Gastroesophageal sphincter (tissue), 4 donors: ENCODE results near the gene DCAF5. TPM values are rescaled to one million over a fixed set of nuclear protein-coding genes. Genes with fewer than 3 reads are reported as not detected.
A peak's percentile ranks its signal among the peaks of the same experiment; 100 is the strongest.

Experiments
- ATAC-seq: fragments of 150-250 bp; one replicate; pipeline ENCODE4 v1.9.1; 2016; ENCODE audit warnings: mild to moderate bottlenecking, moderate library complexity
- H3K27ac ChIP-seq, 4 donors: fragments of 200-600 bp; sonication (generic) in 3 of 4; 1 replicate in 3 of 4; 2 replicates in 1 of 4; pipeline ENCODE4 v1.5.1; 2016 to 2019
- H3K27me3 ChIP-seq: fragments of 200-600 bp; sonication (generic); one replicate; pipeline ENCODE4 v1.5.1; 2019
- H3K36me3 ChIP-seq, 2 donors: fragments of 200-600 bp; sonication (generic); one replicate each; pipeline ENCODE4 v1.5.1; 2019; ENCODE audit warnings: control low read depth in 1 of 2
- H3K4me1 ChIP-seq, 3 donors: fragments of 200-600 bp; sonication (generic); 1 replicate in 2 of 3; 2 replicates in 1 of 3; pipeline ENCODE4 v1.5.1; 2016 to 2019; ENCODE audit warnings: control low read depth in 2 of 3
- H3K4me3 ChIP-seq, 2 donors: fragments of 200-600 bp; sonication (generic); one replicate each; pipeline ENCODE4 v1.5.1; 2019; ENCODE audit warnings: mild to moderate bottlenecking in 1 of 2, moderate library complexity in 1 of 2
- H3K9me3 ChIP-seq, 3 donors: fragments of 200-600 bp; sonication (generic); one replicate each; pipeline ENCODE4 v1.5.1; 2017 to 2019; ENCODE audit warnings: control low read depth in 2 of 3
- EP300 ChIP-seq: sonication (generic); formaldehyde crosslinking; IDR thresholded peaks from one replicate; pipeline ENCODE4 v1.6.1; 2017; ENCODE audit warnings: antibody characterized with exemption, mild to moderate bottlenecking
- POLR2A ChIP-seq, 2 donors: fragments of 450-650 bp; IDR thresholded peaks; one replicate each; pipeline ENCODE4 v1.6.1; 2017; ENCODE audit warnings: antibody characterized with exemption in 2 of 2, mild to moderate bottlenecking in 2 of 2, moderate library complexity in 1 of 2
- POLR2AphosphoS5 ChIP-seq: sonication (generic); formaldehyde crosslinking; IDR thresholded peaks from one replicate; pipeline ENCODE4 v1.6.1; 2017; ENCODE audit warnings: antibody characterized with exemption
- WGBS, 2 donors: methylation state at CpG; one replicate each; pipeline ENCODE4 v1.1.5; 2018; ENCODE audit warnings: low coverage in 1 of 2; 5-methylcytosine and 5-hydroxymethylcytosine counted together
- total RNA-seq, 4 donors: library from RNA; depleted of rRNA; stranded (reverse); fragments of >200 nt; gene quantifications; one replicate each; pipeline ENCODE4 v1.1.0, GENCODE V29; 2016
- TF ChIP-seq, protein P1 (sequence below), 4 experiments: fragments of 200-600 bp in 2 of 4; fragments of 450-650 bp in 2 of 4; sonication (generic) in 1 of 4; IDR thresholded peaks; one replicate each; pipeline ENCODE4 v1.5.1; 2017 to 2019; ENCODE audit warnings: antibody characterized with exemption in 4 of 4, mild to moderate bottlenecking in 2 of 4, moderate library complexity in 2 of 4

Gene DCAF5
- total RNA-seq, 4 donors from 2014 or later, result 31.0 to 63.6 (median 36.9) TPM

DNA sequence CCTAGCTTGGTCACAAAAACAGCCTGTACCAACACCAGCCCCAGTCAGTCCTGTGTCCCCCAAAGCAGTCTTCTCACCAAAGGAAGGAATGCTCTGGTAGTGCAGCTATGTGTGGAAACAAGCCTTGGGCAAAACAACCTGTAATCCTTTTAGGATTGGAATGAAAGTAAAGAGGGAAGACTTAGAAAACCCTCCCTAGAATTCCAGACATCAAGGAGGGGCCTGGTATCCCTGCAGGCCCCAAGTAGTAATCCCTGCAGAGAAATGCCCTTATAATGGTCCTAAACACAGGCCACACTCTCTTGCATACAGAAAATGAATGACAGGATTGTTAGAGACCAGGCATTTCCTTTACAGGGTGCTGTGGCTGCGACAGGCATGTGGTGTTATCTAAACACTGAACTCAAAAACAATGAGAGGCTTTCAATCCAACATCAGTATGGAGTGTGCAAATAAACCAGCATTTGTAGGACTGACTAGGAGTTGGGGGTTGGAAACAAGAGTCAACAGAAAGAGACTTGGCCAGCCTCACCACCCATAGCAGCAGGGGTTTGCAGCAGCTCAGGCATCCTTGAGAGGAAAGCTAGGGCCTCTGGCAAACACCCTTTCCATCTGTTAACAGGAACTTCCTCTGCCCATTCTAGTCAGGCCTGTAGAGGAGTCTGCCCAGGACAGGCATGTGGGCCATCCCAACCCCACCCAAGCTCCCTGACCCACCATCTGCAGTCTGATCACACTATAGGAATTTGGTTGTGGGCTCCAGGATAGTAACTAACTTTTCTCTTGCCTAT lies 59.1 kb downstream of the DCAF5 start:
- H3K4me3 ChIP-seq, result no peak overlapping the region
- H3K9me3 ChIP-seq, result no peaks in the 10 kb centered on the region
- no peak for TF ChIP-seq POLR2AphosphoS5
- no peak for TF ChIP-seq POLR2A (IDR thresholded peaks at IDR 0.05)
- no peak for TF ChIP-seq EP300
- TF ChIP-seq, protein P1, sequence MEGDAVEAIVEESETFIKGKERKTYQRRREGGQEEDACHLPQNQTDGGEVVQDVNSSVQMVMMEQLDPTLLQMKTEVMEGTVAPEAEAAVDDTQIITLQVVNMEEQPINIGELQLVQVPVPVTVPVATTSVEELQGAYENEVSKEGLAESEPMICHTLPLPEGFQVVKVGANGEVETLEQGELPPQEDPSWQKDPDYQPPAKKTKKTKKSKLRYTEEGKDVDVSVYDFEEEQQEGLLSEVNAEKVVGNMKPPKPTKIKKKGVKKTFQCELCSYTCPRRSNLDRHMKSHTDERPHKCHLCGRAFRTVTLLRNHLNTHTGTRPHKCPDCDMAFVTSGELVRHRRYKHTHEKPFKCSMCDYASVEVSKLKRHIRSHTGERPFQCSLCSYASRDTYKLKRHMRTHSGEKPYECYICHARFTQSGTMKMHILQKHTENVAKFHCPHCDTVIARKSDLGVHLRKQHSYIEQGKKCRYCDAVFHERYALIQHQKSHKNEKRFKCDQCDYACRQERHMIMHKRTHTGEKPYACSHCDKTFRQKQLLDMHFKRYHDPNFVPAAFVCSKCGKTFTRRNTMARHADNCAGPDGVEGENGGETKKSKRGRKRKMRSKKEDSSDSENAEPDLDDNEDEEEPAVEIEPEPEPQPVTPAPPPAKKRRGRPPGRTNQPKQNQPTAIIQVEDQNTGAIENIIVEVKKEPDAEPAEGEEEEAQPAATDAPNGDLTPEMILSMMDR (IDR thresholded peaks at IDR 0.05), result no peak
- peak; percentile 22 for ATAC-seq
- peaks cover 4 to 21% of the 10 kb centered on the region in 2 donors for H3K36me3 ChIP-seq
- H3K27me3 ChIP-seq, result no peaks in the 10 kb centered on the region
- 25% methylated on average over 1 of the region's 1 CpG; no CpG with 5 or more reads in 1 of the 2 donors for WGBS, 2 donors
- peak overlapping the region in 3 of 4 donors; percentile 71 to 75 (median 71) for H3K27ac ChIP-seq
- peaks cover 9 to 71% (median 16%) of the 10 kb centered on the region in 3 donors for H3K4me1 ChIP-seq

DNA sequence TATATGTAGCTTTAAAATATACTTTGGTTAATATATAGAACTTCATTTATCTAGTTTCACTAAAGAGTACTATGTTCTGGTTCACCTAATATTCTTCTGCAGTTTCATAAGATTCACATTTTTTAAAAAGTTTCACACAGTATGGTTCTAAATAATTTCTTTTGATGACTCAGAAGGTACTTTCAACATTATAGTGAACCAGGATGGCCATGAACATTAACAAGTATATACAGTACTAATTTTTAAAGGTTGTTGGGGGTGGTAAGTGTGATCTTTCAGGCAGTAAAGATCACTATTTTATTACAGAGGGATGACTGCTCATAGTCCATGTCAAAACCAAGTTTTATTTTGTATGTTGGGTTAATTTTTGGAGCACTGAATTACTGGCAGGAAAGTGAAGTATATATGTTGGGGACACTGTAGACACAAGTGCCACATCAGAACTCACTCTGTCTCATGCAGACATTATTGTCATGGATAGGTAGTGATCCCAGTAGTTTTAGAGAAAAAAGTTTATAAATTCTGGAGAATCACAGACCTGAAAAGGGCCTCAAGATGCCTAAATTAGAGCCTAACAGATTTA lies 60.0 kb downstream of the DCAF5 start:
- peaks cover 16 to 78% (median 17%) of the 10 kb centered on the region in 3 donors for H3K4me1 ChIP-seq

DNA sequence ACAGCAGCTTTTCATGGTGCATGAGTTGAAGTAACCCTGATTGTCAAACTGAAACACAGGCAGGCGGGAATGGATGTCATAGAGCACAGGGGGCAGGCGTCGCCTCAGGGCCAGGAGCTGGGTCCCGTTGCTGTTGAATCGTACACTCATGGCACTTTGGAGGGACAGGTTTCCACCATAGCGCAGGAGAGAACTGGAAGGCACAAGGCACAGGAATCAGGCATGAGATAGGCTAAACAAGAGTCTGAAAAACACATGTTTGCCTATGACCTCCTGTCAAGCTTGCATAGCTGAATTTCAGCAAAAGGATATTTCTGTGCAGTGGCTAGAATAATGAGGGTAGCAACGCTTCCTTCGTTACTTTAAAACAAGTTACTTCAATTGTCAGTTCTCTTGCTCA lies 61.2 kb downstream of the DCAF5 start:
- no peaks in the 10 kb centered on the region for H3K27me3 ChIP-seq

More for the DNA sequence above, 60.0 kb downstream of the DCAF5 start:
- no peaks in the 10 kb centered on the region for H3K9me3 ChIP-seq
- TF ChIP-seq POLR2AphosphoS5 (no peak), EP300 (no peak), POLR2A (IDR thresholded peaks at IDR 0.05) (no peak)
- TF ChIP-seq, protein P1 (IDR thresholded peaks at IDR 0.05), result no peak
- H3K27me3 ChIP-seq, result no peaks in the 10 kb centered on the region
- peaks cover 4 to 21% of the 10 kb centered on the region in 2 donors for H3K36me3 ChIP-seq
- no peak overlapping the region for H3K4me3 ChIP-seq
- no peak for ATAC-seq
- peak overlapping the region; percentile 14 to 75 (median 71) for H3K27ac ChIP-seq

DNA sequence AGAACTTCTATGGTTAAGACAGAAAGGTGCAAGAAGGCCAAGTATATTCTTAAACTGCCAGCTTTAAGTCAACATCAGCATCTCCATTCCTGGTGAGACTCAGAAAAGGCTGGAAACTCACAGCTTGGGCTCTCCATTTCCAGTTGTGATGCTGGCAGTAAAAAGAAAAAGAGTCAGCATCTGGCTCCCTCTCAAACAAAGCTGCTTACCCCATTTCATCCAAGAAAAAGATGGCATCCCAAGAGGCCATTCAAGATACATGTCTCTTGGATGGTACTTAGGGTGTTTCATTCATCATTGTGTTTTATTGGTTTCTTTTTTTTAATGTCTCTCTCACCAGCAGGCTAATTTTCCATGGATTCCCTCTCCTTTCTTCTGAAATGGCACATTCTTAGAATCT lies 61.9 kb downstream of the DCAF5 start:
- Histone ChIP-seq H3K4me3 (no peak overlapping the region), H3K9me3 (no peaks in the 10 kb centered on the region), H3K27me3 (no peaks in the 10 kb centered on the region), H3K4me1 (peaks cover 11 to 78% (median 32%) of the 10 kb centered on the region in 3 donors), H3K36me3 (peaks cover 4 to 21% of the 10 kb centered on the region in 2 donors), H3K27ac (peak overlapping the region; percentile 84 to 99 (median 90))
- no peak for TF ChIP-seq POLR2AphosphoS5
- TF ChIP-seq, protein P1 (IDR thresholded peaks at IDR 0.05), result no peak
- TF ChIP-seq POLR2A (IDR thresholded peaks at IDR 0.05), result no peak
- no peak for TF ChIP-seq EP300
- no peak for ATAC-seq

More for the DNA sequence above, 61.2 kb downstream of the DCAF5 start:
- peaks cover 4 to 21% of the 10 kb centered on the region in 2 donors for H3K36me3 ChIP-seq
- ATAC-seq, result no peak
- 90 to 91% methylated on average over 6 to 8 of the region's 8 CpGs for WGBS, 2 donors
- TF ChIP-seq EP300 (no peak), POLR2AphosphoS5 (no peak), POLR2A (IDR thresholded peaks at IDR 0.05) (no peak)
- TF ChIP-seq, protein P1 (IDR thresholded peaks at IDR 0.05), result no peak
- H3K9me3 ChIP-seq, result no peaks in the 10 kb centered on the region
- H3K4me3 ChIP-seq, result no peak overlapping the region
- peaks cover 11 to 78% (median 28%) of the 10 kb centered on the region in 3 donors for H3K4me1 ChIP-seq
- H3K27ac ChIP-seq, result peak overlapping the region in 1 of 4 donors; percentile 93
